H1 (cell line): ENCODE results near the gene RECK. TPM values are rescaled to one million over a fixed set of nuclear protein-coding genes. Genes with fewer than 3 reads are reported as not detected.

Source experiments
- CTCF ChIA-PET: fragments of 300-600 bp; sonication (Branson Sonifier 250); formaldehyde crosslinking; loops from one replicate; lab custom pipeline; 2021; ENCODE audit not compliant: partially characterized antibody; lab: Charles Lee
- POLR2A ChIA-PET: fragments of 300-600 bp; sonication (Branson Sonifier 250); formaldehyde crosslinking; loops from one replicate; lab custom pipeline; 2021; ENCODE audit warnings: inconsistent platforms; ENCODE audit not compliant: partially characterized antibody; lab: Charles Lee
- DNase-seq, 2 experiments: peaks; one replicate each; pipeline versions ENCODE4 v3.0.0 to v3.0.0-alpha.2; 2010 to 2022; ENCODE audit warnings: low spot score in 2 of 2, low read depth in 1 of 2, mixed read lengths in 1 of 2
- FAIRE-seq: peaks from 2 replicates; lab custom pipeline; 2011; peaks lifted over from hg19 to GRCh38; lab: Jason Lieb, UNC
- H2AFZ ChIP-seq: 2 replicates; pipeline ENCODE4 v1.8.1; 2012; ENCODE audit warnings: low read length, inconsistent platforms
- H2AK5ac ChIP-seq: 2 replicates; pipeline ENCODE4 v1.6.1; 2013; ENCODE audit warnings: low read depth, low read length
- H2BK120ac ChIP-seq: replicated peaks from 2 replicates; pipeline ENCODE3; 2013; ENCODE audit warnings: low read depth, low read length, inconsistent platforms
- H2BK12ac ChIP-seq: 2 replicates; pipeline ENCODE4 v1.6.1; 2013; ENCODE audit warnings: low read depth, low read length
- H2BK15ac ChIP-seq: 2 replicates; pipeline ENCODE4 v1.6.1; 2013; ENCODE audit warnings: low read length
- H2BK20ac ChIP-seq: 2 replicates; pipeline ENCODE4 v1.6.1; 2013; ENCODE audit warnings: low read length
- H2BK5ac ChIP-seq: 2 replicates; pipeline ENCODE4 v1.6.1; 2013; ENCODE audit warnings: low read depth, low read length
- H3K14ac ChIP-seq: 2 replicates; pipeline ENCODE4 v1.6.1; 2013; ENCODE audit warnings: inconsistent platforms; ENCODE audit not compliant: insufficient read length
- H3K18ac ChIP-seq: 2 replicates; pipeline ENCODE4 v1.6.1; 2013; ENCODE audit warnings: low read length; ENCODE audit errors: extremely low read depth
- H3K23ac ChIP-seq: 2 replicates; pipeline ENCODE4 v1.6.1; 2013; ENCODE audit warnings: inconsistent platforms; ENCODE audit not compliant: insufficient read length
- H3K23me2 ChIP-seq: 2 replicates; pipeline ENCODE4 v1.6.1; 2013; ENCODE audit warnings: low read depth, low read length
- H3K27ac ChIP-seq: 2 replicates; pipeline ENCODE4 v1.6.1; 2011; ENCODE audit warnings: low read depth, low read length, inconsistent platforms
- H3K27me3 ChIP-seq, 4 experiments: replicated peaks in 1 of 4; 1 replicate in 1 of 4; 2 replicates in 3 of 4; pipeline versions ENCODE4 v1.6.1 to v1.8.1; 2011 to 2013; ENCODE audit warnings: low read length in 3 of 4, mild to moderate bottlenecking in 3 of 4, inconsistent platforms in 2 of 4, mixed read lengths in 2 of 4, moderate library complexity in 1 of 4; ENCODE audit not compliant: control insufficient read depth in 3 of 4, insufficient read depth in 3 of 4; ENCODE audit errors: extremely low read depth in 1 of 4
- H3K36me3 ChIP-seq, 4 experiments: 2 replicates each; pipeline versions ENCODE4 v1.6.1 to v1.8.1; 2011 to 2013; ENCODE audit warnings: mild to moderate bottlenecking in 4 of 4, low read length in 3 of 4, moderate library complexity in 2 of 4, control low read depth in 1 of 4, inconsistent platforms in 1 of 4; ENCODE audit not compliant: insufficient read depth in 4 of 4, control insufficient read depth in 2 of 4
- H3K4ac ChIP-seq: replicated peaks from 2 replicates; pipeline ENCODE3; 2013; ENCODE audit warnings: low read length, low read depth, mixed read lengths, inconsistent platforms; ENCODE audit not compliant: insufficient read length
- H3K4me1 ChIP-seq, 4 experiments: replicated peaks in 1 of 4; 1 replicate in 1 of 4; 2 replicates in 3 of 4; pipeline versions ENCODE4 v1.6.1 to v1.8.1; 2011 to 2013; ENCODE audit warnings: low read length in 3 of 4, inconsistent platforms in 2 of 4, mixed read lengths in 1 of 4; ENCODE audit not compliant: insufficient read depth in 4 of 4, control insufficient read depth in 3 of 4
- H3K4me2 ChIP-seq, 2 experiments: 2 replicates each; pipeline versions ENCODE4 v1.6.1 to v1.8.1; 2011 to 2013; ENCODE audit warnings: low read depth in 2 of 2, low read length in 2 of 2, control low read depth in 1 of 2, inconsistent platforms in 1 of 2, mild to moderate bottlenecking in 1 of 2; ENCODE audit not compliant: insufficient read depth in 1 of 2
- H3K4me3 ChIP-seq, 4 experiments: fragments of 200-600, 300-600 bp in 1 of 4; sonication (generic), shearing (Covaris generic), sonication (Bioruptor Twin) in 1 of 4; 2 replicates each; pipeline versions ENCODE4 v1.5.1 to v1.8.1; 2011 to 2016; ENCODE audit warnings: low read length in 4 of 4, low read depth in 3 of 4, control low read depth in 2 of 4, inconsistent platforms in 2 of 4, mild to moderate bottlenecking in 2 of 4, mixed read lengths in 1 of 4, moderate library complexity in 1 of 4; ENCODE audit not compliant: insufficient read depth in 2 of 4; ENCODE audit errors: extremely low read depth in 1 of 4
- H3K56ac ChIP-seq: replicated peaks from 2 replicates; pipeline ENCODE3; 2013; ENCODE audit warnings: low read depth, mild to moderate bottlenecking, mixed read lengths, low read length, inconsistent platforms; ENCODE audit not compliant: insufficient read length
- H3K79me1 ChIP-seq: 2 replicates; pipeline ENCODE4 v1.6.1; 2013; ENCODE audit warnings: low read depth, low read length, control low read depth
- H3K79me2 ChIP-seq, 2 experiments: 2 replicates each; pipeline versions ENCODE4 v1.6.1 to v1.8.1; 2012 to 2013; ENCODE audit warnings: low read length in 2 of 2, mild to moderate bottlenecking in 2 of 2, inconsistent platforms in 1 of 2; ENCODE audit not compliant: insufficient read depth in 2 of 2, control insufficient read depth in 1 of 2
- H3K9ac ChIP-seq, 4 experiments: replicated peaks in 1 of 4; 1 replicate in 1 of 4; 2 replicates in 3 of 4; pipeline versions ENCODE4 v1.6.1 to v1.8.1; 2011 to 2013; ENCODE audit warnings: low read depth in 3 of 4, low read length in 3 of 4, control low read depth in 2 of 4, mild to moderate bottlenecking in 2 of 4, moderate library complexity in 2 of 4, inconsistent platforms in 1 of 4; ENCODE audit errors: extremely low read depth in 1 of 4
- H3K9me3 ChIP-seq, 2 experiments: 2 replicates each; pipeline versions ENCODE4 v1.6.1 to v1.8.1; 2012 to 2013; ENCODE audit warnings: mild to moderate bottlenecking in 2 of 2, moderate library complexity in 2 of 2, control low read depth in 1 of 2, inconsistent platforms in 1 of 2, low read depth in 1 of 2, low read length in 1 of 2, mixed read lengths in 1 of 2; ENCODE audit not compliant: insufficient read depth in 2 of 2
- H4K20me1 ChIP-seq, 2 experiments: replicated peaks in 1 of 2; 2 replicates each; pipeline versions ENCODE3 to v1.8.1; 2011 to 2013; ENCODE audit warnings: inconsistent platforms in 2 of 2, low read length in 2 of 2, mild to moderate bottlenecking in 1 of 2; ENCODE audit not compliant: insufficient read depth in 2 of 2, control insufficient read depth in 1 of 2
- H4K5ac ChIP-seq: 2 replicates; pipeline ENCODE4 v1.6.1; 2013; ENCODE audit warnings: low read length, low read depth, mixed read lengths, inconsistent platforms; ENCODE audit not compliant: insufficient read length
- H4K8ac ChIP-seq: 2 replicates; pipeline ENCODE4 v1.8.0; 2013; ENCODE audit warnings: mild to moderate bottlenecking, moderate library complexity, low read length, inconsistent platforms; ENCODE audit not compliant: insufficient read depth; ENCODE audit errors: extremely low read depth
- H4K91ac ChIP-seq: replicated peaks from 2 replicates; pipeline ENCODE3; 2013; ENCODE audit warnings: low read length, mixed read lengths, inconsistent platforms; ENCODE audit not compliant: insufficient read length
- HDAC6 ChIP-seq: IDR thresholded peaks from one replicate; pipeline ENCODE4 v1.7.1; 2012; ENCODE audit warnings: low read depth, mild to moderate bottlenecking, inconsistent platforms, low read length, moderate library complexity
- KDM4A ChIP-seq: IDR thresholded peaks from one replicate; pipeline ENCODE4 v1.7.1; 2012; ENCODE audit warnings: low read depth, mild to moderate bottlenecking, moderate library complexity, low read length, inconsistent platforms; ENCODE audit not compliant: severe bottlenecking
- POU5F1 ChIP-seq: IDR thresholded peaks from 2 replicates; pipeline ENCODE4 v1.6.1; 2011; ENCODE audit warnings: low read depth, mild to moderate bottlenecking, low read length, moderate library complexity
- RBBP5 ChIP-seq: IDR thresholded peaks from 2 replicates; pipeline ENCODE4 v1.7.1; 2012; ENCODE audit warnings: low read depth, mild to moderate bottlenecking, inconsistent platforms, low read length, moderate library complexity, borderline replicate concordance
- RXRA ChIP-seq: IDR thresholded peaks from 2 replicates; pipeline ENCODE4 v1.6.1; 2011; ENCODE audit warnings: low read depth, mild to moderate bottlenecking, low read length, moderate library complexity; ENCODE audit not compliant: insufficient read depth
- SAP30 ChIP-seq: fragments of 300-600 bp; sonication (generic); IDR thresholded peaks from 2 replicates; pipeline ENCODE4 v1.7.1; 2012; ENCODE audit warnings: low read length, moderate library complexity, mild to moderate bottlenecking, inconsistent platforms; ENCODE audit not compliant: insufficient read depth, insufficient replicate concordance
- SIRT6 ChIP-seq: IDR thresholded peaks from one replicate; pipeline ENCODE4 v1.7.1; 2012; ENCODE audit warnings: low read length, inconsistent platforms
- WGBS, 2 experiments: shearing (Covaris generic) in 1 of 2; methylation state at CpG; one replicate each; pipeline versions ENCODE4 v1.1.6 to v1.1.7; 2013 to 2015; ENCODE audit warnings: low lambda C conversion rate in 2 of 2, mixed read lengths in 2 of 2, inconsistent platforms in 1 of 2, low coverage in 1 of 2, missing lambda C conversion rate in 1 of 2; ENCODE audit not compliant: insufficient replicate concordance in 2 of 2, insufficient coverage in 1 of 2, insufficient read length in 1 of 2; ENCODE audit errors: extremely low coverage in 1 of 2, missing lambda C conversion rate in 1 of 2; 5-methylcytosine and 5-hydroxymethylcytosine counted together
- polyA plus RNA-seq, 7 experiments: library from polyadenylated mRNA; depleted of rRNA in 3 of 7; stranded (reverse) in 5 of 7; unstranded in 2 of 7; fragments of >200 nt in 5 of 7; fragments of 200-250 nt in 2 of 7; gene quantifications; 1 replicate in 5 of 7; 2 replicates in 1 of 7; 4 replicates in 1 of 7; pipeline versions ENCODE4 v1.2.1 to v1.2.3, GENCODE V29; 2011 to 2013; ENCODE audit warnings: missing spikeins in 2 of 7, mixed read lengths in 2 of 7
- total RNA-seq: library from RNA; stranded (reverse); fragmentation: NEBNext Ultra II Directional; extraction: Animal tissue kit (Norgen Biotek cat#: 25700); gene quantifications from 2 replicates; pipeline ENCODE4 v1.2.1, GENCODE V29; 2021

RECK gene
- total and polyA plus RNA-seq, 2 of the 8 experiments (the other 6 are each of a cell fraction or from before 2014, with no cell fraction given): 5.4 to 9.8 TPM

DNA sequence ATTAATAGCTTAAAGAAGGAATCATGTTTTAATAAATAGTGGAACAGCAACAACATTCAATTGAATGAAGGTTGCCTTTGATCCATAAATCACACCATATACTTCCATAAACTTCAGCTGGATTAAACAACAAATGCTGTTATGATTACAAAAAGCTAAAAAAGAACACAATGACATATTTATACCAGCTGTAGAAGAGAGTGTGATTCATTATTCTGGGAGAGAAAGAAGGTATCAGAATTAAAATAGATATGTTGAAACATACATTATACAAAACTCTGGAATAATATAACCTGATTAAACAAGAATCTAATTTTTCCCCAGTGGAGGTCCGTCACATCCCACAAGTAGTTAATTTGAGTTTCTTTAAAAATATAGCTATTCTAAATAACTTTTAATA, 7.5 kb upstream of the RECK start:
- no peak for TF ChIP-seq SIRT6
- TF ChIP-seq RBBP5: no peak
- TF ChIP-seq RXRA: no peak
- TF ChIP-seq HDAC6: no peak
- no peak for TF ChIP-seq SAP30
- no peak for TF ChIP-seq POU5F1
- TF ChIP-seq KDM4A: no peak
- Histone ChIP-seq H3K9me3 (no peaks in the 10 kb centered on the region), H3K4me1 (no peaks in the 10 kb centered on the region), H4K5ac (no peak overlapping the region), H3K4ac (no peak overlapping the region), H2BK5ac (no peak overlapping the region), H3K56ac (no peak overlapping the region), H3K18ac (no peak overlapping the region), H3K23me2 (no peaks in the 10 kb centered on the region; the same call in 1 of the 2 replicates), H3K27me3 (no peaks in the 10 kb centered on the region), H3K27ac (no peak overlapping the region), H3K79me2 (no peaks in the 10 kb centered on the region), H3K4me3 (no peak overlapping the region), H2AFZ (no peak overlapping the region), H3K14ac (no peak overlapping the region), H4K20me1 (no peaks in the 10 kb centered on the region), H4K8ac (no peak overlapping the region), H2AK5ac (no peak overlapping the region), H4K91ac (no peak overlapping the region), H3K9ac (no peak overlapping the region), H3K4me2 (no peak overlapping the region), H3K79me1 (no peaks in the 10 kb centered on the region), H2BK20ac (no peak overlapping the region), H2BK12ac (no peak overlapping the region), H2BK120ac (no peak overlapping the region), H2BK15ac (no peak overlapping the region), H3K23ac (no peak overlapping the region), H3K36me3 (no peaks in the 10 kb centered on the region)
- DNase-seq (no peak), FAIRE-seq (no peak)
- CTCF ChIA-PET: interaction anchor here (0.6 to 2.7 kb wide), 5 partner anchors 8 to 88 kb away, joined by 3 to 14 read pairs (median 4); no protein-coding TSS in a partner anchor
- 91% methylated on average over 1 of the region's 1 CpG; no CpG with 5 or more reads in 1 of the 2 experiments for WGBS, 2 experiments
- POLR2A ChIA-PET: no interaction called here
